HAP-1 (cell line): ENCODE data around the gene STX8.

Experiments used
- DNase-seq, 2 experiments: peaks; one replicate each; pipeline ENCODE4 v3.0.0-alpha.2; 2016 to 2020; ENCODE audit warnings: low spot score in 2 of 2
- H3K27me3 ChIP-seq: fragments of 250-450 bp; sonication (Bioruptor Pico); 2 replicates; pipeline ENCODE4 v1.5.1; 2020; ENCODE audit warnings: low read depth, mild to moderate bottlenecking, moderate library complexity
- H3K36me3 ChIP-seq: fragments of 250-450 bp; sonication (Bioruptor Pico); replicated peaks from 2 replicates; pipeline ENCODE4 v1.5.1; 2020; ENCODE audit warnings: mild to moderate bottlenecking
- H3K4me1 ChIP-seq: fragments of 250-450 bp; sonication (Bioruptor Pico); 2 replicates; pipeline ENCODE4 v1.5.1; 2020; ENCODE audit warnings: mild to moderate bottlenecking
- H3K4me3 ChIP-seq: fragments of 250-450 bp; sonication (Bioruptor Pico); 2 replicates; pipeline ENCODE4 v1.5.1; 2020; ENCODE audit warnings: mild to moderate bottlenecking, moderate library complexity
- H3K9me3 ChIP-seq: fragments of 250-450 bp; sonication (Bioruptor Pico); 2 replicates; pipeline ENCODE4 v1.5.1; 2020; ENCODE audit warnings: mild to moderate bottlenecking, moderate library complexity
- in situ Hi-C: fragments of 300-500 bp; cut with MboI; formaldehyde crosslinking; loops from 3 replicates; pipeline ENCODE4 v1.14.3; 2020; ENCODE audit warnings: low sequenced_read_pairs, inconsistent platforms, mixed read lengths

Gene STX8

GRCh38 chr17:9211133-9211765 lies 364.4 kb downstream of the STX8 start:
- in situ Hi-C loops, result no loop called here
- Histone ChIP-seq H3K36me3 (no peaks in the 10 kb centered on the region), H3K9me3 (peaks cover 10% of the 10 kb centered on the region), H3K4me3 (no peak overlapping the region), H3K4me1 (no peaks in the 10 kb centered on the region), H3K27me3 (no peaks in the 10 kb centered on the region)
- no peak for DNase-seq

- H3K36me3 ChIP-seq, result no peaks in the 10 kb centered on the region
- no peaks in the 10 kb centered on the region for H3K4me1 ChIP-seq
- DNase-seq, result no peak
- 0 out of 2 replicates have a peak, but pooled peaks cover 2% of the 10 kb centered on the region for H3K9me3 ChIP-seq
- in situ Hi-C loops, result no loop called here
- H3K27me3 ChIP-seq, result no peaks in the 10 kb centered on the region
- no peak overlapping the region for H3K4me3 ChIP-seq
Observed at GRCh38 chr17:9209781-9210370, 365.7 kb downstream of the STX8 start.

- H3K36me3 ChIP-seq, result no peaks in the 10 kb centered on the region
- no peaks in the 10 kb centered on the region for H3K27me3 ChIP-seq
- in situ Hi-C loops, result no loop called here
- no peaks in the 10 kb centered on the region for H3K4me1 ChIP-seq
- no peak for DNase-seq
- no peaks in the 10 kb centered on the region for H3K9me3 ChIP-seq
- H3K4me3 ChIP-seq, result no peak overlapping the region
Observed at GRCh38 chr17:9209347-9209746, 366.3 kb downstream of the STX8 start.

- H3K36me3 ChIP-seq, result no peaks in the 10 kb centered on the region
- no peak overlapping the region for H3K4me3 ChIP-seq
- H3K9me3 ChIP-seq, result no peaks in the 10 kb centered on the region
- H3K4me1 ChIP-seq, result no peaks in the 10 kb centered on the region
- in situ Hi-C loops, result no loop called here
- H3K27me3 ChIP-seq, result no peaks in the 10 kb centered on the region
- no peak for DNase-seq
Observed at GRCh38 chr17:9208381-9209105, 367.1 kb downstream of the STX8 start.

GRCh38 chr17:9206741-9207332 lies 368.8 kb downstream of the STX8 start:
- no peaks in the 10 kb centered on the region for H3K4me1 ChIP-seq
- no peaks in the 10 kb centered on the region for H3K27me3 ChIP-seq
- no peaks in the 10 kb centered on the region for H3K9me3 ChIP-seq
- H3K4me3 ChIP-seq, result no peak overlapping the region
- no peaks in the 10 kb centered on the region for H3K36me3 ChIP-seq
- in situ Hi-C loops, result no loop called here
- no peak for DNase-seq

- Histone ChIP-seq H3K36me3 (no peaks in the 10 kb centered on the region), H3K4me1 (no peaks in the 10 kb centered on the region), H3K4me3 (no peak overlapping the region), H3K9me3 (no peaks in the 10 kb centered on the region), H3K27me3 (no peaks in the 10 kb centered on the region)
- no peak for DNase-seq
- in situ Hi-C loops, result no loop called here
Observed at GRCh38 chr17:9206410-9206703, 369.3 kb downstream of the STX8 start.

GRCh38 chr17:9205520-9206409 lies 369.9 kb downstream of the STX8 start:
- in situ Hi-C loops, result no loop called here
- Histone ChIP-seq H3K9me3 (no peaks in the 10 kb centered on the region), H3K36me3 (no peaks in the 10 kb centered on the region), H3K4me3 (no peak overlapping the region), H3K4me1 (no peaks in the 10 kb centered on the region), H3K27me3 (no peaks in the 10 kb centered on the region)
- no peak for DNase-seq

GRCh38 chr17:9204637-9205329 lies 370.8 kb downstream of the STX8 start:
- in situ Hi-C loops, result no loop called here
- Histone ChIP-seq H3K36me3 (no peaks in the 10 kb centered on the region), H3K27me3 (no peaks in the 10 kb centered on the region), H3K4me1 (no peaks in the 10 kb centered on the region), H3K4me3 (no peak overlapping the region), H3K9me3 (no peaks in the 10 kb centered on the region)
- no peak for DNase-seq

GRCh38 chr17:9203771-9204425 lies 371.7 kb downstream of the STX8 start:
- Histone ChIP-seq H3K27me3 (no peaks in the 10 kb centered on the region), H3K36me3 (no peaks in the 10 kb centered on the region), H3K4me3 (no peak overlapping the region), H3K4me1 (no peaks in the 10 kb centered on the region), H3K9me3 (no peaks in the 10 kb centered on the region)
- in situ Hi-C loops, result no loop called here
- DNase-seq, result no peak

GRCh38 chr17:9202532-9202931 lies 373.1 kb downstream of the STX8 start:
- DNase-seq, result no peak
- Histone ChIP-seq H3K9me3 (no peaks in the 10 kb centered on the region), H3K27me3 (no peaks in the 10 kb centered on the region), H3K4me1 (no peaks in the 10 kb centered on the region), H3K4me3 (no peak overlapping the region), H3K36me3 (no peaks in the 10 kb centered on the region)
- in situ Hi-C loops, result no loop called here

- no peak overlapping the region for H3K4me3 ChIP-seq
- no peak for DNase-seq
- in situ Hi-C loops, result no loop called here
- no peaks in the 10 kb centered on the region for H3K27me3 ChIP-seq
- H3K9me3 ChIP-seq, result no peaks in the 10 kb centered on the region
- no peaks in the 10 kb centered on the region for H3K36me3 ChIP-seq
- no peaks in the 10 kb centered on the region for H3K4me1 ChIP-seq
Observed at GRCh38 chr17:9200699-9201359, 374.8 kb downstream of the STX8 start.
